Retinal pigment epithelial cell (primary cell): ENCODE data around the gene RNF212.

Experiments used
- DNase-seq: peaks from one replicate; pipeline ENCODE4 v3.0.0-alpha.2; 2010; ENCODE audit warnings: low read depth
- H3K4me3 ChIP-seq: 2 replicates; pipeline ENCODE4 v1.5.1; 2011; ENCODE audit warnings: mild to moderate bottlenecking, low read length, control low read depth, moderate library complexity
- TF ChIP-seq, protein P1 (sequence below): conservative IDR thresholded peaks from 2 replicates; pipeline ENCODE4 v1.5.1; 2011; ENCODE audit warnings: low read depth, low read length, control low read depth, inconsistent platforms

The RNF212 gene

GRCh38 chr4:1052231-1052671, 61.1 kb downstream of the RNF212 start:
- no peak for DNase-seq
- TF ChIP-seq, protein P1, sequence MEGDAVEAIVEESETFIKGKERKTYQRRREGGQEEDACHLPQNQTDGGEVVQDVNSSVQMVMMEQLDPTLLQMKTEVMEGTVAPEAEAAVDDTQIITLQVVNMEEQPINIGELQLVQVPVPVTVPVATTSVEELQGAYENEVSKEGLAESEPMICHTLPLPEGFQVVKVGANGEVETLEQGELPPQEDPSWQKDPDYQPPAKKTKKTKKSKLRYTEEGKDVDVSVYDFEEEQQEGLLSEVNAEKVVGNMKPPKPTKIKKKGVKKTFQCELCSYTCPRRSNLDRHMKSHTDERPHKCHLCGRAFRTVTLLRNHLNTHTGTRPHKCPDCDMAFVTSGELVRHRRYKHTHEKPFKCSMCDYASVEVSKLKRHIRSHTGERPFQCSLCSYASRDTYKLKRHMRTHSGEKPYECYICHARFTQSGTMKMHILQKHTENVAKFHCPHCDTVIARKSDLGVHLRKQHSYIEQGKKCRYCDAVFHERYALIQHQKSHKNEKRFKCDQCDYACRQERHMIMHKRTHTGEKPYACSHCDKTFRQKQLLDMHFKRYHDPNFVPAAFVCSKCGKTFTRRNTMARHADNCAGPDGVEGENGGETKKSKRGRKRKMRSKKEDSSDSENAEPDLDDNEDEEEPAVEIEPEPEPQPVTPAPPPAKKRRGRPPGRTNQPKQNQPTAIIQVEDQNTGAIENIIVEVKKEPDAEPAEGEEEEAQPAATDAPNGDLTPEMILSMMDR: no peak
- H3K4me3 ChIP-seq: no peak overlapping the region

DNA sequence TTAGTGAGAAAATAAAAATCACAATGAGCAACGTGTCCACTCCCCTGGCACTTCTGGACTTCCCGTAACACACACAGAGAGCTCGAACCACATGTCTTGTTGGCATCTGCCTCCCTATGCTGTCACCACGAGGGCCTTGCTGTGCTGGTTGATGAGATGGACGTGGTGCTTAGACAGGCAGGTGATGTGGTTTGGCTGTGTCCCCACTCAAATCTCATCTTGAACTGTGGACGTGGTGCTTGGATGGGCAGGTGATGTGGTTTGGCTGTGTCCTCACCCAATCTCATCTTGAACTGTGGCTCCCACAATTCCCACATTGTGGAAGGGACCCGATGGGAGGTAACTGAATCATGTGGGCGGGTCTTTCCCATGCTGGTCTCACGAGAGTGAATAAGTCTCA, 61.9 kb downstream of the RNF212 start:
- no peak overlapping the region for H3K4me3 ChIP-seq
- TF ChIP-seq, protein P1: no peak
- DNase-seq: no peak

DNA sequence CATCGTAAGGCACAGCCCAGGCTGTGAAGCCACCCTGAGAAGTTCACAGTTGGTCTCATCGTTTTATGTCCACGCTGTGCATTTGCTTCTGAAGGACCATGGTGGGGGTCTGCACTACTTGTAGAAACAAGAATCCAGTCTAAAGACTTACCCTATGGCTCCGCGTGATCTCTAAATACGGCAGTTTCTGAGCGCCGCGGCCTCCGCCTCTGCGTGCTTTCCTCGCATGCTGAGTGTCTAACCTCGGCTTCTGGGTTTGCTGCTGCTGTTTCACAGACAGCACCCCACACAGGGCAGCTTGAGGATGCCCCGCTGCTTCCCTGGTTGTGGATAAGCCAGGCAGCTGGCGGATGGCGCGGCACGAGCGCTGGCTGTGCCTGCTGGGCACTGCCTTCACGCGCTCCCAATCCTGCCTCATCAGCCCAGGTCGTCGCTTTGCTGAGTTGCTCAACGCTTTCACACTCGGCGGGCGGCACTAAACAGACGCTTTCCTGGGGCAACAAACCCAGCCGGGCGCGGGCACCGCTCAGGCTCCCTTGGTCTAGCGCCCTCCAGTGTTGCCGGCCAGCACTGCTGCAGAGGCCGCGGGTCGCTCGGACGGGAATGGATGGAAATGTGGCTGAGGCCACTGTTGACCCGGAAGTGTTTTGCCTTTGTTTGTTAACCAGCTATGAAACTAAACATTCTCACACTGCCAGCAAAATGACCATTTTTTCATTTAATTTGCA, 62.7 kb downstream of the RNF212 start:
- no peak overlapping the region for H3K4me3 ChIP-seq
- no peak for DNase-seq
- TF ChIP-seq, protein P1: peak; percentile 34

DNA sequence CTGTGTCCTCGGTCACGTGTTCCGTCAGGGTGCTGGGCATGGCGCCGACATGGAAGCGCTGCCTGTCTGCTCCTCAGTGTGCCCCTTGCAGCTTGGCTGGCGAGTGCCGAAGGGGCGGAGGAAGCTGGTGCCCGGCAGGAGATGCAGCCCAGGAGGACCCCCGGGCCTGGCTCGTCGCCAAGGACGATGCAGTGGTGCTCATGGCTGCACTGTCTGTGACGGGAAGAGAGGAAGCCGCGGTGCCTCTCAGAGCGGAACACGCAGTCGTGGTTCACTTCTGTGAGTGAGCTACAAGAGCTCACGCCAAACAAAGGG, 63.8 kb downstream of the RNF212 start:
- no peak for DNase-seq
- TF ChIP-seq, protein P1: no peak
- no peak overlapping the region for H3K4me3 ChIP-seq

DNA sequence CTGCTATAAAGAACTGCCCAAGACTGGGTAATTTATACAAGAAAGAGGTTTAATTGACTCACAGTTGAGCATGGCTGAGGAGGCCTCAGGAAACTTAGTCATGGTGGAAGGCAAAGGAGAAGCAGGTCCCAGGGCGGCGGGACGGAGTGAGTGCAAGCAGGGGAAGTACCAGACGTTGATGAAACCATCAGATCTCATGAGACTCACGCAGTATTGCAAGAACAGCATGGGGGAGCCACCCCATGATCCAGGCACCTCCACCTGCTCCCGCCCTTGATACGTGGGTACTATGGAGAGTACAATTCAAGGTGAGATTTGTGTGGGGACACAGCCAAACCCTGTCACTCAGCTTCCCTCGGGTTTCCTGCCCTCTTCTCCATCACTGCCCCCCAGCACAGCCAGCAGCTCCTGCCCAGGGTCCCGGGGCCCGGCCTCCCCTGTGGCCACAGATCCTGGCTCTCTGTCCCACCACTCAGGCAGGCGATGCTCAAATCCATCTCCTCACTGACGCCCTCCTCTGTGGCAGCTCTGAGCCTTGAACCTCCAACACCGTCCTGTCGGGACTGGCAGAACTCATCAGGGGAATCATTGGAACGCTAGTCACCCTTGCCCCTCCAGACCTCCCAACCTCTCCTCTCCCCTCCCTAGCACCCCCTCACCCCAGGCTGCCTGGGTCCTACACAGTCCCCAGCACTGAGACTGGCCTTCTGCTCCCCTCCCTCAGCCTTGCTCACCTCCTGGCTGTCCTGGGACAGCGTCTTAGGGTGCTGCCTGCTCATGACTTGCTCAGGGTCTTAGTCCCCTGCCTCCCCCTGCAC, 64.4 kb downstream of the RNF212 start:
- H3K4me3 ChIP-seq: no peak overlapping the region
- TF ChIP-seq, protein P1: no peak
- no peak for DNase-seq

DNA sequence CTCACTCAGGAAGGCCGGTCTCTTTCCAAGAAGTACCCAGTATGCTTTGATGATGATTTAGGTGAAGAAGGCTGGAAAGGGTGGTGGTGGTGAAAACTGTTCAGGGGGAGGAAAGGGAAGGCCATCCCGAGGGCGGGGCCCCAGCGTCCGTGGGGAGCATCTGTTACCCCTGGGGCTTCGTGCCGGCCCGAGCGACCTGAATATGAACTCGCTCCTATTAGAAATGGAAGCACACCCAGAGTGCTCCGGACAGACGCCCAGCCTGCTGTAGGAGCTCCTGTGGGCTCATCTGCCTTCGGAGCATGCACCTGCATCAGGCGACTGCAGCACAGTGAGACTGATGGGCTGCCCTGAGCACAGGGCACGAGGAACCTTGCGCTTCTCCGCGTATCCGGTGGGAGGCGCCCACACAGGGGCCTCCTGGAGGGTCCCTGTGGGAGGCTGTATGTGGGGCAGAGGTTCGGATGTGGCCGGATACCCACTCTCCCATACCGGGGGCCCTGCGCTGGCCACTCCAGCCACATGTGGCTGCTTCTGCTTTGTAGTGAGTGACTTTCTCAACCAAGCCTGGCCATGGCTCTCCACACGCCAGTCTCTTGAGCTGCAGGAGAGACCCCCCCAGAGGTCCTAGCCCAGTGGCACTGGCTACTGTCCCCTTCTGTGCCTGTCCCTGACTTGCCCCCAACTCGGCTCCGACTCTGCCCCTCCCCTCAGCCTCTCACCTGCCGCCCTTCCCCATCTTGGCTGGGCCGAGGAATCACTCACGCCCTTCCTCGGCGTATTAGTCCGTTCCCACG, 65.2 kb downstream of the RNF212 start:
- H3K4me3 ChIP-seq: no peak overlapping the region
- no peak for DNase-seq
- TF ChIP-seq, protein P1: no peak
